Dendritic cell treated with granulocyte-macrophage colony-stimulating factor and Interleukin-4, amounts not matched to agents 40 ng/mL and 50 ng/mL, for 4 days (primary cell): ENCODE measurements around the gene LSM14B.
"Not testable (repeated sequence)": the region's sequence is repeated elsewhere in the genome, so short reads cannot be mapped to it uniquely, and the experiment has no call there.

Experiments used
- H3K27ac Mint-ChIP-seq: one replicate; pipeline ENCODE4 v1.8.0; 2022; ENCODE audit warnings: mild to moderate bottlenecking, mixed read lengths
- H3K27me3 Mint-ChIP-seq: one replicate; pipeline ENCODE4 v1.8.0; 2022; ENCODE audit warnings: mild to moderate bottlenecking, mixed read lengths
- H3K36me3 Mint-ChIP-seq: one replicate; pipeline ENCODE4 v1.8.0; 2022; ENCODE audit warnings: low read depth, mixed read lengths
- H3K4me1 Mint-ChIP-seq: one replicate; pipeline ENCODE4 v1.8.0; 2022; ENCODE audit warnings: low read depth, mixed read lengths
- H3K4me3 Mint-ChIP-seq: one replicate; pipeline ENCODE4 v1.8.0; 2022; ENCODE audit warnings: mild to moderate bottlenecking, moderate library complexity, mixed read lengths
- H3K9me3 Mint-ChIP-seq: one replicate; pipeline ENCODE4 v1.8.0; 2022; ENCODE audit warnings: mixed read lengths
- intact Hi-C: fragments of 100-400 bp; cut with micrococcal nuclease; formaldehyde crosslinking; loops from one replicate; pipeline ENCODE4 v1.15.0; 2022

The LSM14B gene

GRCh38 chr20:62141043-62141396, 18.7 kb downstream of the LSM14B start:
- peaks cover 65% of the 10 kb centered on the region for H3K4me1 Mint-ChIP-seq
- intact Hi-C loops: no loop called here

GRCh38 chr20:62141397-62142251, 19.3 kb downstream of the LSM14B start:
- Mint-ChIP-seq H3K4me3 (peak overlapping the region; percentile 84), H3K4me1 (peaks cover 63% of the 10 kb centered on the region), H3K27me3 (no peaks in the 10 kb centered on the region), H3K27ac (peak overlapping the region; percentile 88), H3K36me3 (peaks cover 73% of the 10 kb centered on the region), H3K9me3 (no peaks in the 10 kb centered on the region)
- intact Hi-C loops: loop anchor here (2.0 kb wide), 1 partner anchor 41 kb away; the partner anchor contains the start of gene MTG2

More at GRCh38 chr20:62141043-62141396, 18.7 kb downstream of the LSM14B start:
- no peaks in the 10 kb centered on the region for H3K9me3 Mint-ChIP-seq
- no peak overlapping the region for H3K4me3 Mint-ChIP-seq
- peaks cover 79% of the 10 kb centered on the region for H3K36me3 Mint-ChIP-seq
- H3K27me3 Mint-ChIP-seq: no peaks in the 10 kb centered on the region
- H3K27ac Mint-ChIP-seq: peak overlapping the region; percentile 88

- Mint-ChIP-seq H3K9me3 (no peaks in the 10 kb centered on the region), H3K4me3 (peak overlapping the region; percentile 84), H3K27ac (peak overlapping the region; percentile 88), H3K36me3 (peaks cover 65% of the 10 kb centered on the region), H3K27me3 (no peaks in the 10 kb centered on the region), H3K4me1 (peaks cover 62% of the 10 kb centered on the region)
- intact Hi-C loops: loop anchor here (2.0 kb wide), 1 partner anchor 40 kb away; the partner anchor contains the start of gene MTG2
Measured at GRCh38 chr20:62142252-62143080, 20.2 kb downstream of the LSM14B start.

- Mint-ChIP-seq H3K4me1 (peaks cover 58% of the 10 kb centered on the region), H3K4me3 (peak within 1 kb of the TSS; percentile 86), H3K36me3 (peaks cover 56% of the 10 kb centered on the region), H3K27ac (peak within 1 kb of the TSS; percentile 88), H3K27me3 (no peaks in the 10 kb centered on the region), H3K9me3 (no peaks in the 10 kb centered on the region)
- intact Hi-C loops: loop anchor here (2.0 kb wide), 1 partner anchor 39 kb away; the partner anchor contains the start of gene MTG2
Measured at GRCh38 chr20:62143081-62143956, 21.0 kb downstream of the LSM14B start, which contains the start of the genes PSMA7 and SS18L1. TSS of gene PSMA7 (minus strand) at chr20:62143394. CDS start at chr20:62143303, 91 bp downstream. TSS of gene SS18L1 (plus strand) at chr20:62143769. CDS start at chr20:62143821, 52 bp downstream.

- H3K36me3 Mint-ChIP-seq: peaks cover 47% of the 10 kb centered on the region
- no peaks in the 10 kb centered on the region for H3K27me3 Mint-ChIP-seq
- H3K4me3 Mint-ChIP-seq: peak overlapping the region; percentile 83
- H3K9me3 Mint-ChIP-seq: no peaks in the 10 kb centered on the region
- peak overlapping the region; percentile 88 for H3K27ac Mint-ChIP-seq
- peaks cover 56% of the 10 kb centered on the region for H3K4me1 Mint-ChIP-seq
- intact Hi-C loops: loop anchor here (2.0 kb wide), 1 partner anchor 39 kb away; the partner anchor contains the start of gene MTG2
Measured at GRCh38 chr20:62143957-62144825, 21.9 kb downstream of the LSM14B start.

GRCh38 chr20:62145688-62146018, 23.4 kb downstream of the LSM14B start:
- intact Hi-C loops: no loop called here

GRCh38 chr20:62146019-62146755, 23.9 kb downstream of the LSM14B start:
- H3K36me3 Mint-ChIP-seq: peaks cover 39% of the 10 kb centered on the region
- H3K4me1 Mint-ChIP-seq: peaks cover 44% of the 10 kb centered on the region
- no peak overlapping the region for H3K4me3 Mint-ChIP-seq
- H3K27me3 Mint-ChIP-seq: no peaks in the 10 kb centered on the region
- intact Hi-C loops: no loop called here
- H3K27ac Mint-ChIP-seq: no peak overlapping the region
- no peaks in the 10 kb centered on the region for H3K9me3 Mint-ChIP-seq

More at GRCh38 chr20:62145688-62146018, 23.4 kb downstream of the LSM14B start:
- Mint-ChIP-seq H3K4me3 (no peak overlapping the region), H3K9me3 (no peaks in the 10 kb centered on the region), H3K27ac (no peak overlapping the region), H3K4me1 (peaks cover 49% of the 10 kb centered on the region), H3K27me3 (no peaks in the 10 kb centered on the region), H3K36me3 (peaks cover 41% of the 10 kb centered on the region)

- intact Hi-C loops: no loop called here
- peaks cover 39% of the 10 kb centered on the region for H3K4me1 Mint-ChIP-seq
- peaks cover 8% of the 10 kb centered on the region for H3K9me3 Mint-ChIP-seq
- H3K27ac Mint-ChIP-seq: peak overlapping the region; percentile 33
- H3K4me3 Mint-ChIP-seq: no peak overlapping the region
- H3K36me3 Mint-ChIP-seq: peaks cover 39% of the 10 kb centered on the region
- H3K27me3 Mint-ChIP-seq: no peaks in the 10 kb centered on the region
Measured at GRCh38 chr20:62147125-62147524, 24.9 kb downstream of the LSM14B start.

- Mint-ChIP-seq H3K36me3 (peaks cover 40% of the 10 kb centered on the region), H3K4me1 (peaks cover 39% of the 10 kb centered on the region), H3K4me3 (no peak overlapping the region), H3K27me3 (no peaks in the 10 kb centered on the region), H3K27ac (no peak overlapping the region), H3K9me3 (peaks cover 12% of the 10 kb centered on the region)
- intact Hi-C loops: no loop called here
Measured at GRCh38 chr20:62147528-62147927, 25.3 kb downstream of the LSM14B start.

GRCh38 chr20:62148383-62148782, 26.1 kb downstream of the LSM14B start:
- peaks cover 47% of the 10 kb centered on the region for H3K36me3 Mint-ChIP-seq
- H3K27me3 Mint-ChIP-seq, H3K27ac Mint-ChIP-seq, intact Hi-C loops, H3K4me3 Mint-ChIP-seq: not testable (repeated sequence)
- H3K4me1 Mint-ChIP-seq: peaks cover 39% of the 10 kb centered on the region
- H3K9me3 Mint-ChIP-seq: peaks cover 20% of the 10 kb centered on the region

GRCh38 chr20:62148908-62149314, 26.6 kb downstream of the LSM14B start:
- intact Hi-C loops: no loop called here

More at GRCh38 chr20:62148908-62149314, 26.6 kb downstream of the LSM14B start:
- Mint-ChIP-seq H3K4me3 (no peak overlapping the region), H3K27me3 (no peaks in the 10 kb centered on the region), H3K36me3 (peaks cover 47% of the 10 kb centered on the region), H3K4me1 (peaks cover 44% of the 10 kb centered on the region), H3K9me3 (peaks cover 25% of the 10 kb centered on the region), H3K27ac (no peak overlapping the region)
